MM.1S (cell line): ENCODE results near the gene SLC23A2.

Experiments used
- EZH2 ChIP-seq: fragments of 300-600 bp; sonication (generic); optimal IDR thresholded peaks from 2 replicates; pipeline ENCODE3; 2017; ENCODE audit warnings: low read depth, mild to moderate bottlenecking, antibody characterized with exemption, low read length, mixed read lengths
- TF ChIP-seq, protein P1 (sequence below): fragments of 300-600 bp; sonication (generic); IDR thresholded peaks from 2 replicates; pipeline ENCODE4 v1.5.1; 2016; ENCODE audit warnings: antibody characterized with exemption, low read length, mixed read lengths

DNA sequence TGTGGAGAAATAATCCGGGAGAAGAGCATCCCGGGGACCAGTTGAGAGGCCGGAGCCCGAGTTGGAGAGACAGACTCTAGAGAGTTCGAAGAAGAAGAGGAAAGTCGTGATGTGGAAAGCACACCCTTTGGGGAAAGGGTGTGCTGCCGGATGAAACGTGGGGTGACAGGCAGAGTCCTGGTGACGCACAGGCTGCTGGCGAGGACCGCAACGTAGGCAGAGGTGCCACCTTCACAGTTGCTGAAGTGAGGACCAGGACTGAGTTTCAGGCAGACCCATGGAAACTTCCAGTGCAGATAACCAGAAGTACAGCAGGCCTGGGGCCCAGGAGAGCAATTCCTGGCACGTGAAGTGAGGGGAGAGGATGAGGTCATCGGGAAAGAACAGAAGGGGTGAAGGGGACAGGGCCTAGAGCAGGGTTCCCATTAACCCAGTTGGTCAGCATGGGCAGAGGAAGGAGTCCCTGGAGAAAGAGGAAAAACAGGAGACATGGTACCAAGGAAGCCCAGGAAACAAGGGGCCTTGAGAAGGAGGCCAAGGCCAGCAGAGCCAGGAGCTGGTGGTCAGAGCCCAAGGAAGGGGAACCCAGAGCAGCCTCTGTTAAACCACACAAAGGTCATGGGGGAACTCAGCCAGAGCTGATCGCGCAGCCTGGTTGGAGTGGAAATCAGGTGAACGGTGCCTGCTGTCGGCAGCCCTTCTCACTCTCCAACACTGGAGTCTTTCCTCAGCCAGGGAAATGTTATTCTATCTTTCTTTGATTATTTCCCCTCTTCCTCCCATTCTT is 195.5 kb downstream of the SLC23A2 start:
- no peak for TF ChIP-seq EZH2
- TF ChIP-seq, protein P1, sequence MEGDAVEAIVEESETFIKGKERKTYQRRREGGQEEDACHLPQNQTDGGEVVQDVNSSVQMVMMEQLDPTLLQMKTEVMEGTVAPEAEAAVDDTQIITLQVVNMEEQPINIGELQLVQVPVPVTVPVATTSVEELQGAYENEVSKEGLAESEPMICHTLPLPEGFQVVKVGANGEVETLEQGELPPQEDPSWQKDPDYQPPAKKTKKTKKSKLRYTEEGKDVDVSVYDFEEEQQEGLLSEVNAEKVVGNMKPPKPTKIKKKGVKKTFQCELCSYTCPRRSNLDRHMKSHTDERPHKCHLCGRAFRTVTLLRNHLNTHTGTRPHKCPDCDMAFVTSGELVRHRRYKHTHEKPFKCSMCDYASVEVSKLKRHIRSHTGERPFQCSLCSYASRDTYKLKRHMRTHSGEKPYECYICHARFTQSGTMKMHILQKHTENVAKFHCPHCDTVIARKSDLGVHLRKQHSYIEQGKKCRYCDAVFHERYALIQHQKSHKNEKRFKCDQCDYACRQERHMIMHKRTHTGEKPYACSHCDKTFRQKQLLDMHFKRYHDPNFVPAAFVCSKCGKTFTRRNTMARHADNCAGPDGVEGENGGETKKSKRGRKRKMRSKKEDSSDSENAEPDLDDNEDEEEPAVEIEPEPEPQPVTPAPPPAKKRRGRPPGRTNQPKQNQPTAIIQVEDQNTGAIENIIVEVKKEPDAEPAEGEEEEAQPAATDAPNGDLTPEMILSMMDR = no peak
